GM12878 (cell line): ENCODE measurements around the gene CWC25. TPM values are rescaled to one million over a fixed set of nuclear protein-coding genes. Genes with fewer than 3 reads are reported as not detected.
A peak's percentile ranks its signal among the peaks of the same experiment; 100 is the strongest.

Experiments
- ATAC-seq: fragments of 200-7000 bp; cut with Tn5 transposase; 3 replicates; pipeline ENCODE4 v1.9.1; 2020; ENCODE audit warnings: mild to moderate bottlenecking, moderate library complexity
- BruUV-seq: library from RNA; stranded (reverse); fragments of 400-500 nt; replicated peaks from 2 replicates; lab custom pipeline; 2021; lab: Mats Ljungman, UMichigan
- CTCF ChIA-PET: fragments of 300-600 bp; sonication (Branson Sonifier 250); formaldehyde crosslinking; extraction: SDS; loops from one replicate; lab custom pipeline; 2021; ENCODE audit warnings: inconsistent platforms; lab: Yijun Ruan, JAX
- POLR2A ChIA-PET: fragments of 350-600 bp; formaldehyde crosslinking; extraction: SDS; loops from one replicate; lab custom pipeline; 2021; ENCODE audit warnings: inconsistent platforms; lab: Charles Lee
- RAD21 ChIA-PET: fragments of 300-600 bp; sonication (Branson Sonifier 250); formaldehyde crosslinking; loops from one replicate; lab custom pipeline; 2023; ENCODE audit warnings: antibody characterized with exemption; ENCODE audit not compliant: unreplicated experiment; lab: Charles Lee
- SMC1A ChIA-PET: fragments of 300-600 bp; sonication (Branson Sonifier 250); formaldehyde crosslinking; loops from one replicate; lab custom pipeline; 2023; ENCODE audit not compliant: unreplicated experiment, uncharacterized antibody; lab: Charles Lee
- DNase-seq: peaks from one replicate; pipeline ENCODE4 v3.0.0-alpha.2; 2011; ENCODE audit warnings: low read depth, low spot score
- FAIRE-seq: peaks from 3 replicates; lab custom pipeline; 2011; peaks lifted over from hg19 to GRCh38; lab: Jason Lieb, UNC
- H2AFZ ChIP-seq: 2 replicates; pipeline ENCODE4 v1.6.0; 2011; ENCODE audit warnings: low read depth, low read length, control low read depth; ENCODE audit not compliant: control insufficient read depth
- H3K27ac ChIP-seq: 2 replicates; pipeline ENCODE4 v1.5.1; 2011; ENCODE audit warnings: control low read depth; ENCODE audit not compliant: control insufficient read depth, insufficient read depth
- H3K27me3 ChIP-seq, 2 experiments: replicated peaks in 1 of 2; 2 replicates each; pipeline versions ENCODE4 v1.6.0 to v1.6.1; 2011; ENCODE audit warnings: low read length in 1 of 2; ENCODE audit not compliant: control insufficient read depth in 2 of 2, insufficient read depth in 2 of 2
- H3K36me3 ChIP-seq, 2 experiments: 2 replicates each; pipeline ENCODE4 v1.5.1; 2011; ENCODE audit warnings: low read length in 1 of 2; ENCODE audit not compliant: control insufficient read depth in 2 of 2, insufficient read depth in 2 of 2
- H3K4me1 ChIP-seq: 2 replicates; pipeline ENCODE4 v1.6.1; 2011; ENCODE audit warnings: mild to moderate bottlenecking, low read length, moderate library complexity, mixed read lengths; ENCODE audit not compliant: control insufficient read depth, insufficient read depth
- H3K4me2 ChIP-seq: 2 replicates; pipeline ENCODE4 v1.6.0; 2011; ENCODE audit warnings: control low read depth; ENCODE audit not compliant: control insufficient read depth, insufficient read depth
- H3K4me3 ChIP-seq: fragments of 200-600 bp; sonication (generic); 2 replicates; pipeline ENCODE4 v1.5.1; 2016
- H3K79me2 ChIP-seq: 2 replicates; pipeline ENCODE4 v1.6.0; 2011; ENCODE audit warnings: low read length; ENCODE audit not compliant: control insufficient read depth, insufficient read depth
- H3K9ac ChIP-seq: 2 replicates; pipeline ENCODE4 v1.8.0; 2011; ENCODE audit warnings: low read length, control low read depth, mixed read lengths; ENCODE audit not compliant: control insufficient read depth, insufficient read depth
- H3K9me3 ChIP-seq: replicated peaks from 3 replicates; pipeline ENCODE4 v1.5.1; 2011; ENCODE audit warnings: mild to moderate bottlenecking, low read length; ENCODE audit not compliant: control insufficient read depth, insufficient read depth
- H4K20me1 ChIP-seq: 2 replicates; pipeline ENCODE4 v1.6.0; 2011; ENCODE audit not compliant: control insufficient read depth, insufficient read depth
- HDAC2 ChIP-seq: fragments of 200-600 bp; sonication (generic); IDR thresholded peaks from 2 replicates; pipeline ENCODE4 v1.6.1; 2017
- SREBF2 ChIP-seq: IDR thresholded peaks from 2 replicates; pipeline ENCODE4 v1.6.1; 2012; ENCODE audit warnings: mild to moderate bottlenecking, low read length
- ZNF24 ChIP-seq: fragments of 450-650 bp; IDR thresholded peaks from 2 replicates; pipeline ENCODE4 v1.6.1; 2017; ENCODE audit warnings: antibody characterized with exemption, mild to moderate bottlenecking
- ZSCAN29 ChIP-seq: fragments of 450-650 bp; IDR thresholded peaks from 2 replicates; pipeline ENCODE4 v1.6.1; 2017; ENCODE audit warnings: mild to moderate bottlenecking, moderate library complexity
- WGBS: methylation state at CpG from one replicate; pipeline ENCODE4 v1.1.6; 2016; ENCODE audit warnings: low lambda C conversion rate; ENCODE audit not compliant: insufficient replicate concordance, insufficient coverage; ENCODE audit errors: missing lambda C conversion rate; 5-methylcytosine and 5-hydroxymethylcytosine counted together
- in situ Hi-C: fragments of 300-500 bp; cut with MboI; formaldehyde crosslinking; loops from 9 replicates; pipeline ENCODE4 v1.14.3; 2018; ENCODE audit warnings: mixed read lengths
- intact Hi-C: fragments of 100-400 bp; cut with micrococcal nuclease; formaldehyde crosslinking; loops from one replicate; pipeline ENCODE4 v1.14.2; 2022; ENCODE audit not compliant: unreplicated experiment
- polyA plus RNA-seq, 11 experiments: library from polyadenylated mRNA; depleted of rRNA in 4 of 11; unstranded in 6 of 11; stranded (reverse) in 5 of 11; fragments of >200 nt; fragmentation: Nextera tagmentation in 4 of 11; fragmentation: Illumina TruSeq in 1 of 11; extraction: Ambion mirVana in 4 of 11; extraction: Trizol in 1 of 11; gene quantifications; 1 replicate in 1 of 11; 2 replicates in 10 of 11; pipeline versions ENCODE4 v1.2.1 to v1.2.3, GENCODE V29; 2011 to 2016; ENCODE audit warnings: inconsistent platforms in 2 of 11, missing spikeins in 2 of 11, low read depth in 1 of 11
- total RNA-seq, 4 experiments: library from RNA; depleted of rRNA in 3 of 4; stranded (reverse); fragments of >200 nt in 3 of 4; fragmentation: Illumina TruSeq in 1 of 4; extraction: Trizol in 1 of 4; gene quantifications; 2 replicates each; pipeline versions ENCODE4 v1.2.1 to v1.2.3, GENCODE V29; 2013 to 2021
- TF ChIP-seq, protein P1 (sequence below): IDR thresholded peaks from 2 replicates; pipeline ENCODE4 v1.6.1; 2012; ENCODE audit warnings: low read length, inconsistent platforms
- TF ChIP-seq, protein P2 (sequence below): fragments of 450-650 bp; IDR thresholded peaks from 2 replicates; pipeline ENCODE4 v1.6.1; 2017; ENCODE audit warnings: mild to moderate bottlenecking, low read depth, inconsistent platforms; ENCODE audit not compliant: poor library complexity, severe bottlenecking

CWC25 gene
- total and polyA plus RNA-seq, 10 of the 15 experiments (the other 5 are each of a cell fraction or from before 2014, with no cell fraction given), result 14.7 to 29.7 (median 22.9) TPM

DNA sequence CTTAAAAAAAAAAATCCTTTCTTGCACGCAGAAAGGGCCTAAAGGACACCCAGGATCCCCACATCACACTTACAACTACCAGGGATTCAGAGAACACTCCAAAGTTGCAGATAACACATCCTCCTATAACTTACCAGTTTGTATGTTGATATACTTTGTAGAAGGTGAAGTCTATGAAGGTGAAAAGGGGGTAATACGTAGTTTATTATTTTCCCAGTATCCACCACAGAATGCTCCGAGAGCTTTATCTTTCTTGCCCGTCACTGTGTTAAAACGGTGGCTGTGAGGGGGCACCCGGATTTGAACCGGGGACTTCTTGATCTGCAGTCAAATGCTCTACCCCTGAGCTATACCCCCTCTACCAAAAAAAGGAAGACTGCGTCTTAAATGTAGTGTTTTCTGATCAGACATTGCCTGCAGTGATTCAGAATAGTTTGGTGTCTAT lies 36.3 kb upstream of the CWC25 start:
- WGBS, result 49% methylated on average over 8 of the region's 8 CpGs
- intact Hi-C loops, result loop anchor here (10.0 kb wide), 1 partner anchor 187 kb away; the partner anchor contains the start of gene EPOP
- no peak for DNase-seq

More for the DNA sequence above, 36.3 kb upstream of the CWC25 start:
- Histone ChIP-seq H3K27me3 (no peaks in the 10 kb centered on the region), H3K79me2 (no peaks in the 10 kb centered on the region), H3K36me3 (no peaks in the 10 kb centered on the region), H3K4me3 (no peak overlapping the region), H3K27ac (no peak overlapping the region), H3K4me1 (peaks cover 13% of the 10 kb centered on the region), H3K9me3 (no peaks in the 10 kb centered on the region), H4K20me1 (no peaks in the 10 kb centered on the region), H3K4me2 (no peak overlapping the region), H3K9ac (no peak overlapping the region), H2AFZ (no peak overlapping the region)
- TF ChIP-seq, protein P1, sequence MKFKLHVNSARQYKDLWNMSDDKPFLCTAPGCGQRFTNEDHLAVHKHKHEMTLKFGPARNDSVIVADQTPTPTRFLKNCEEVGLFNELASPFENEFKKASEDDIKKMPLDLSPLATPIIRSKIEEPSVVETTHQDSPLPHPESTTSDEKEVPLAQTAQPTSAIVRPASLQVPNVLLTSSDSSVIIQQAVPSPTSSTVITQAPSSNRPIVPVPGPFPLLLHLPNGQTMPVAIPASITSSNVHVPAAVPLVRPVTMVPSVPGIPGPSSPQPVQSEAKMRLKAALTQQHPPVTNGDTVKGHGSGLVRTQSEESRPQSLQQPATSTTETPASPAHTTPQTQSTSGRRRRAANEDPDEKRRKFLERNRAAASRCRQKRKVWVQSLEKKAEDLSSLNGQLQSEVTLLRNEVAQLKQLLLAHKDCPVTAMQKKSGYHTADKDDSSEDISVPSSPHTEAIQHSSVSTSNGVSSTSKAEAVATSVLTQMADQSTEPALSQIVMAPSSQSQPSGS, result no peak
- TF ChIP-seq HDAC2 (no peak), SREBF2 (peak; percentile 79), ZSCAN29 (peak; percentile 66; the same call in 1 of the 2 replicates), ZNF24 (peak; percentile 94)
- TF ChIP-seq, protein P2, sequence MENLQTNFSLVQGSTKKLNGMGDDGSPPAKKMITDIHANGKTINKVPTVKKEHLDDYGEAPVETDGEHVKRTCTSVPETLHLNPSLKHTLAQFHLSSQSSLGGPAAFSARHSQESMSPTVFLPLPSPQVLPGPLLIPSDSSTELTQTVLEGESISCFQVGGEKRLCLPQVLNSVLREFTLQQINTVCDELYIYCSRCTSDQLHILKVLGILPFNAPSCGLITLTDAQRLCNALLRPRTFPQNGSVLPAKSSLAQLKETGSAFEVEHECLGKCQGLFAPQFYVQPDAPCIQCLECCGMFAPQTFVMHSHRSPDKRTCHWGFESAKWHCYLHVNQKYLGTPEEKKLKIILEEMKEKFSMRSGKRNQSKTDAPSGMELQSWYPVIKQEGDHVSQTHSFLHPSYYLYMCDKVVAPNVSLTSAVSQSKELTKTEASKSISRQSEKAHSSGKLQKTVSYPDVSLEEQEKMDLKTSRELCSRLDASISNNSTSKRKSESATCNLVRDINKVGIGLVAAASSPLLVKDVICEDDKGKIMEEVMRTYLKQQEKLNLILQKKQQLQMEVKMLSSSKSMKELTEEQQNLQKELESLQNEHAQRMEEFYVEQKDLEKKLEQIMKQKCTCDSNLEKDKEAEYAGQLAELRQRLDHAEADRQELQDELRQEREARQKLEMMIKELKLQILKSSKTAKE, result no peak
- BruUV-seq, result no TSS peak
- RAD21 ChIA-PET, result interaction anchor here (0.9 kb wide), 1 partner anchor 10 kb away, joined by 4 read pairs; no protein-coding TSS in a partner anchor
- SMC1A ChIA-PET, result no interaction called here
- CTCF ChIA-PET, result no interaction called here
- FAIRE-seq (no peak), ATAC-seq (no peak)
- in situ Hi-C loops, result no loop called here
- POLR2A ChIA-PET, result no interaction called here
